H4 (cell line): ENCODE data around the gene TTLL6. TPM values are rescaled to one million over a fixed set of nuclear protein-coding genes. Genes with fewer than 3 reads are reported as not detected.
"Not testable (repeated sequence)": the region's sequence is repeated elsewhere in the genome, so short reads cannot be mapped to it uniquely, and the experiment has no call there.

Experiments
- DNase-seq: peaks from one replicate; pipeline ENCODE4 v3.0.0-alpha.2; 2015; ENCODE audit warnings: low spot score
- total RNA-seq: library from RNA; depleted of rRNA; stranded (reverse); fragments of >200 nt; shearing (Covaris generic); gene quantifications from 2 replicates; pipeline ENCODE4 v1.2.3, GENCODE V29; 2014

TTLL6 gene
- total RNA-seq, 1 experiment from 2014 or later = 0.12 TPM

GRCh38 chr17:48815311-48815710 lies 1.7 kb downstream of the TTLL6 start:
- DNase-seq = no peak

- peak; percentile 58 for DNase-seq
These were observed 2.5 kb downstream of the TTLL6 start for GRCh38 chr17:48814504-48814903.

GRCh38 chr17:48812001-48812400 lies 5.0 kb downstream of the TTLL6 start:
- no peak for DNase-seq

GRCh38 chr17:48809182-48809581 lies 7.8 kb downstream of the TTLL6 start:
- DNase-seq = no peak

- DNase-seq = peak; percentile 41
These were observed 12.1 kb downstream of the TTLL6 start for GRCh38 chr17:48804936-48805411.

GRCh38 chr17:48800626-48801217 lies 16.3 kb downstream of the TTLL6 start:
- no peak for DNase-seq

GRCh38 chr17:48799069-48799723 lies 17.8 kb downstream of the TTLL6 start:
- DNase-seq = no peak

- not testable (repeated sequence) for DNase-seq
These were observed 20.9 kb downstream of the TTLL6 start for GRCh38 chr17:48796163-48796522.

- DNase-seq = peak; percentile 39
These were observed 21.4 kb downstream of the TTLL6 start for GRCh38 chr17:48795444-48796162.

- no peak for DNase-seq
These were observed 24.8 kb downstream of the TTLL6 start for GRCh38 chr17:48792033-48792798.

GRCh38 chr17:48791128-48792032 lies 25.6 kb downstream of the TTLL6 start:
- peak; percentile 87 for DNase-seq

- DNase-seq = no peak
These were observed 26.4 kb downstream of the TTLL6 start for GRCh38 chr17:48790607-48791127.

- no peak for DNase-seq
These were observed 29.2 kb downstream of the TTLL6 start for GRCh38 chr17:48787828-48788227.

GRCh38 chr17:48779421-48779820 lies 37.6 kb downstream of the TTLL6 start:
- no peak for DNase-seq

GRCh38 chr17:48776602-48777001 lies 40.4 kb downstream of the TTLL6 start:
- no peak for DNase-seq

- DNase-seq = no peak
These were observed 43.8 kb downstream of the TTLL6 start for GRCh38 chr17:48773245-48773644.

GRCh38 chr17:48770954-48771353 lies 46.1 kb downstream of the TTLL6 start:
- no peak for DNase-seq

GRCh38 chr17:48769009-48769675 lies 47.9 kb downstream of the TTLL6 start:
- no peak for DNase-seq

- DNase-seq = no peak
These were observed 49.7 kb downstream of the TTLL6 start for GRCh38 chr17:48767263-48767774.

GRCh38 chr17:48761114-48761513 lies 55.9 kb downstream of the TTLL6 start:
- DNase-seq = no peak
